GM23338 (cell line): ENCODE results near the gene HYAL4. TPM values are rescaled to one million over a fixed set of nuclear protein-coding genes. Genes with fewer than 3 reads are reported as not detected.

Experiments
- ATAC-seq: fragments of 200-7000 bp; cut with Tn5 transposase; 3 replicates; pipeline ENCODE4 v1.9.1; 2020
- DNase-seq: peaks from one replicate; pipeline ENCODE4 v3.0.0-alpha.2; 2015; ENCODE audit warnings: low spot score
- H2AFZ ChIP-seq: fragments of 200-600 bp; sonication (generic); 2 replicates; pipeline ENCODE4 v1.8.0; 2016; ENCODE audit warnings: antibody characterized with exemption, mild to moderate bottlenecking, moderate library complexity
- H3F3A ChIP-seq: fragments of 200-600 bp; sonication (generic); replicated peaks from 2 replicates; pipeline ENCODE4 v1.8.0; 2017; ENCODE audit warnings: antibody characterized with exemption, mixed run types, low read depth
- H3K27ac ChIP-seq: fragments of 200-600 bp; sonication (generic); 2 replicates; pipeline ENCODE4 v1.6.1; 2016; ENCODE audit warnings: low read depth
- H3K27me3 ChIP-seq: fragments of 200-600 bp; sonication (generic); 2 replicates; pipeline ENCODE4 v1.8.0; 2016; ENCODE audit warnings: mild to moderate bottlenecking, mixed run types, moderate library complexity; ENCODE audit not compliant: insufficient read depth
- H3K36me3 ChIP-seq: fragments of 200-600 bp; sonication (generic); 2 replicates; pipeline ENCODE4 v1.8.0; 2016; ENCODE audit warnings: mild to moderate bottlenecking; ENCODE audit not compliant: insufficient read depth
- H3K4me1 ChIP-seq: fragments of 200-600 bp; sonication (generic); 2 replicates; pipeline ENCODE4 v1.8.0; 2016; ENCODE audit warnings: mild to moderate bottlenecking, moderate library complexity; ENCODE audit not compliant: insufficient read depth
- H3K4me2 ChIP-seq: fragments of 200-600 bp; sonication (generic); 2 replicates; pipeline ENCODE4 v1.7.1; 2017; ENCODE audit warnings: mixed run types
- H3K4me3 ChIP-seq: fragments of 200-600 bp; sonication (generic); 2 replicates; pipeline ENCODE4 v1.6.1; 2016; ENCODE audit warnings: mixed run types
- H3K79me2 ChIP-seq: fragments of 200-600 bp; sonication (generic); replicated peaks from 2 replicates; pipeline ENCODE4 v1.8.0; 2017; ENCODE audit warnings: mild to moderate bottlenecking; ENCODE audit not compliant: insufficient read depth
- H3K9me2 ChIP-seq: fragments of 200-600 bp; sonication (generic); 2 replicates; pipeline ENCODE4 v1.8.0; 2017; ENCODE audit not compliant: insufficient read depth
- H4K20me1 ChIP-seq: fragments of 200-600 bp; sonication (generic); replicated peaks from 2 replicates; pipeline ENCODE4 v1.8.0; 2017; ENCODE audit warnings: mild to moderate bottlenecking; ENCODE audit not compliant: insufficient read depth
- H3K27ac Mint-ChIP-seq: 2 replicates; pipeline ENCODE4 v1.8.0; 2020; ENCODE audit warnings: inconsistent platforms, mild to moderate bottlenecking, moderate library complexity, mixed read lengths
- H3K27me3 Mint-ChIP-seq: 3 replicates; pipeline ENCODE4 v1.8.0; 2022; ENCODE audit warnings: low read depth, mild to moderate bottlenecking, moderate library complexity, mixed read lengths, inconsistent platforms; ENCODE audit not compliant: insufficient read depth, poor library complexity
- H3K36me3 Mint-ChIP-seq: 3 replicates; pipeline ENCODE4 v1.8.0; 2021; ENCODE audit warnings: low read depth, mild to moderate bottlenecking, inconsistent platforms, moderate library complexity, mixed read lengths
- H3K4me1 Mint-ChIP-seq: 3 replicates; pipeline ENCODE4 v1.8.0; 2020; ENCODE audit warnings: mild to moderate bottlenecking, inconsistent platforms, mixed read lengths
- H3K4me3 Mint-ChIP-seq: 3 replicates; pipeline ENCODE4 v1.8.0; 2021; ENCODE audit warnings: moderate library complexity, mild to moderate bottlenecking, inconsistent platforms, mixed read lengths
- H3K9me3 Mint-ChIP-seq: 3 replicates; pipeline ENCODE4 v1.8.0; 2020; ENCODE audit warnings: moderate library complexity, mild to moderate bottlenecking, inconsistent platforms, mixed read lengths
- CREB1 ChIP-seq: fragments of 250-450 bp; sonication (Bioruptor Pico); IDR thresholded peaks from 2 replicates; pipeline ENCODE4 v1.5.0; 2020; ENCODE audit warnings: low read depth, mild to moderate bottlenecking, moderate library complexity
- ETS1 ChIP-seq: IDR thresholded peaks from 2 replicates; pipeline ENCODE4 v1.6.1; 2016; ENCODE audit warnings: antibody characterized with exemption
- EZH2 ChIP-seq: fragments of 200-600 bp; sonication (generic); IDR thresholded peaks from one replicate; pipeline ENCODE4 v1.8.0; 2017; ENCODE audit warnings: antibody characterized with exemption, mild to moderate bottlenecking, low read depth; ENCODE audit not compliant: unreplicated experiment
- EZH2phosphoT487 ChIP-seq: fragments of 200-600 bp; sonication (generic); IDR thresholded peaks from one replicate; pipeline ENCODE4 v1.8.1; 2018; ENCODE audit warnings: antibody characterized with exemption; ENCODE audit not compliant: unreplicated experiment
- JUNB ChIP-seq: IDR thresholded peaks from one replicate; pipeline ENCODE4 v1.6.1; 2016; ENCODE audit warnings: antibody characterized with exemption; ENCODE audit not compliant: unreplicated experiment
- NANOG ChIP-seq: IDR thresholded peaks from 2 replicates; pipeline ENCODE4 v1.6.1; 2016; ENCODE audit warnings: antibody characterized with exemption, borderline replicate concordance
- POLR2AphosphoS5 ChIP-seq: IDR thresholded peaks from 2 replicates; pipeline ENCODE4 v1.6.1; 2016; ENCODE audit warnings: antibody characterized with exemption, low read depth
- REST ChIP-seq: IDR thresholded peaks from one replicate; pipeline ENCODE4 v1.6.1; 2018; ENCODE audit warnings: antibody characterized with exemption; ENCODE audit not compliant: unreplicated experiment
- STAT1 ChIP-seq: IDR thresholded peaks from one replicate; pipeline ENCODE4 v1.6.1; 2016; ENCODE audit warnings: antibody characterized with exemption; ENCODE audit not compliant: unreplicated experiment
- ZNF114 ChIP-seq: fragments of 250-450 bp; sonication (Bioruptor Pico); IDR thresholded peaks from 2 replicates; pipeline ENCODE4 v1.5.0; 2020; ENCODE audit warnings: mild to moderate bottlenecking, moderate library complexity
- ZNF331 ChIP-seq: fragments of 250-450 bp; sonication (Bioruptor Pico); IDR thresholded peaks from 2 replicates; pipeline ENCODE4 v1.5.0; 2020; ENCODE audit warnings: low read depth, mild to moderate bottlenecking, moderate library complexity
- ZNF462 ChIP-seq: fragments of 250-450 bp; sonication (Bioruptor Pico); IDR thresholded peaks from 2 replicates; pipeline ENCODE4 v1.5.0; 2020; ENCODE audit warnings: mild to moderate bottlenecking, moderate library complexity
- polyA plus RNA-seq: library from polyadenylated mRNA; unstranded; fragments of >200 nt; fragmentation: Nextera tagmentation; extraction: Ambion mirVana; gene quantifications from 2 replicates; pipeline ENCODE4 v1.2.1, GENCODE V29; 2016
- total RNA-seq: library from RNA; depleted of rRNA; stranded (reverse); fragments of >200 nt; shearing (Covaris generic); gene quantifications from 2 replicates; pipeline ENCODE4 v1.2.3, GENCODE V29; 2014

The HYAL4 gene
- total and polyA plus RNA-seq, 2 experiments from 2014 or later, result not detected

GRCh38 chr7:123876557-123877256 is 31.7 kb downstream of the HYAL4 start (continued):
- TF ChIP-seq ETS1 (no peak), ZNF114 (CRISPR knock-in tag) (no peak), NANOG (no peak), STAT1 (no peak), CREB1 (CRISPR knock-in tag) (no peak), ZNF331 (no peak), EZH2 (no peak), JUNB (no peak), POLR2AphosphoS5 (no peak)

GRCh38 chr7:123879628-123880027 is 34.7 kb downstream of the HYAL4 start:
- no peak overlapping the region for H3K4me2 ChIP-seq
- Mint-ChIP-seq H3K36me3 (no peaks in the 10 kb centered on the region), H3K27me3 (no peaks in the 10 kb centered on the region), H3K27ac (no peak overlapping the region), H3K9me3 (no peaks in the 10 kb centered on the region), H3K4me1 (no peaks in the 10 kb centered on the region), H3K4me3 (no peak overlapping the region)
- H2AFZ ChIP-seq, result no peak overlapping the region
- no peak for ATAC-seq
- H3K79me2 ChIP-seq, result no peaks in the 10 kb centered on the region
- no peak overlapping the region for H3K27ac ChIP-seq
- H3F3A ChIP-seq, result no peaks in the 10 kb centered on the region
- no peaks in the 10 kb centered on the region for H3K9me2 ChIP-seq
- H3K4me1 ChIP-seq, result no peaks in the 10 kb centered on the region
- H3K27me3 ChIP-seq, result no peaks in the 10 kb centered on the region
- H3K4me3 ChIP-seq, result no peak overlapping the region
- no peak for DNase-seq
- H3K36me3 ChIP-seq, result no peaks in the 10 kb centered on the region
- H4K20me1 ChIP-seq, result no peaks in the 10 kb centered on the region
- TF ChIP-seq JUNB (no peak), POLR2AphosphoS5 (no peak), ZNF331 (no peak), CREB1 (CRISPR knock-in tag) (no peak), ETS1 (no peak), ZNF114 (CRISPR knock-in tag) (no peak), NANOG (no peak), REST (no peak), ZNF462 (CRISPR knock-in tag) (no peak), STAT1 (no peak), EZH2phosphoT487 (no peak), EZH2 (no peak)
